ENCODE data around the gene EEIG2. TPM values are rescaled to one million over a fixed set of nuclear protein-coding genes. Genes with fewer than 3 reads are reported as not detected.
A peak's percentile ranks its signal among the peaks of the same experiment; 100 is the strongest.

EEIG2 gene
- total RNA-seq, 4 donors from 2014 or later = 14.3 to 25.5 (median 17.8) TPM

- no peak for TF ChIP-seq CTCF (IDR thresholded peaks at IDR 0.05)
- ATAC-seq (ENCODE audit: low FRiP score) (no peak), DNase-seq (ENCODE audit: low spot score) (no peak)
Measured at GRCh38 chr1:108583757-108584427, 24.0 kb downstream of the EEIG2 start.

- no peak for ATAC-seq (ENCODE audit: low FRiP score)
- no peak for TF ChIP-seq CTCF (IDR thresholded peaks at IDR 0.05)
- DNase-seq (ENCODE audit: low spot score) = no peak
Measured at GRCh38 chr1:108584428-108584856, 24.5 kb downstream of the EEIG2 start.

- ATAC-seq (ENCODE audit: low FRiP score) (no peak), DNase-seq (ENCODE audit: low spot score) (no peak)
- no peak for TF ChIP-seq CTCF (IDR thresholded peaks at IDR 0.05)
Measured at GRCh38 chr1:108585313-108585712, 25.4 kb downstream of the EEIG2 start.

- no peak for ATAC-seq (ENCODE audit: low FRiP score)
Measured at GRCh38 chr1:108590441-108590840, 30.5 kb downstream of the EEIG2 start.

GRCh38 chr1:108590957-108591356 lies 31.1 kb downstream of the EEIG2 start:
- DNase-seq (ENCODE audit: low spot score) (no peak), ATAC-seq (ENCODE audit: low FRiP score) (peak; percentile 70)
- no peak for TF ChIP-seq CTCF (IDR thresholded peaks at IDR 0.05)

More at GRCh38 chr1:108590441-108590840, 30.5 kb downstream of the EEIG2 start:
- no peak for DNase-seq (ENCODE audit: low spot score)
- no peak for TF ChIP-seq CTCF (IDR thresholded peaks at IDR 0.05)

- ATAC-seq (ENCODE audit: low FRiP score) (peak; percentile 30), DNase-seq (ENCODE audit: low spot score) (no peak)
- TF ChIP-seq CTCF (IDR thresholded peaks at IDR 0.05) = no peak
Measured at GRCh38 chr1:108591466-108591865, 31.6 kb downstream of the EEIG2 start.
